CD4-positive, alpha-beta T cell treated with Interleukin-15 for 1 hour (primary cell): Measurements from ENCODE around the gene UCHL5.
A peak's percentile ranks its signal among the peaks of the same experiment; 100 is the strongest.
"Not testable (repeated sequence)": the region's sequence is repeated elsewhere in the genome, so short reads cannot be mapped to it uniquely, and the experiment has no call there.

Experiments
- DNase-seq: peaks from one replicate; pipeline ENCODE4 v3.0.0-alpha.2; 2020

UCHL5 gene

GRCh38 chr1:193062698-193063463, 3.7 kb upstream of the UCHL5 start:
- DNase-seq, result no peak

GRCh38 chr1:193060938-193061337, 1.8 kb upstream of the UCHL5 start:
- no peak for DNase-seq

- DNase-seq, result no peak
Observed at GRCh38 chr1:193060406-193060805, 1.2 kb upstream of the UCHL5 start.

- DNase-seq, result no peak
Observed at GRCh38 chr1:193060115-193060403, 899 bp upstream of the UCHL5 start.

DNA sequence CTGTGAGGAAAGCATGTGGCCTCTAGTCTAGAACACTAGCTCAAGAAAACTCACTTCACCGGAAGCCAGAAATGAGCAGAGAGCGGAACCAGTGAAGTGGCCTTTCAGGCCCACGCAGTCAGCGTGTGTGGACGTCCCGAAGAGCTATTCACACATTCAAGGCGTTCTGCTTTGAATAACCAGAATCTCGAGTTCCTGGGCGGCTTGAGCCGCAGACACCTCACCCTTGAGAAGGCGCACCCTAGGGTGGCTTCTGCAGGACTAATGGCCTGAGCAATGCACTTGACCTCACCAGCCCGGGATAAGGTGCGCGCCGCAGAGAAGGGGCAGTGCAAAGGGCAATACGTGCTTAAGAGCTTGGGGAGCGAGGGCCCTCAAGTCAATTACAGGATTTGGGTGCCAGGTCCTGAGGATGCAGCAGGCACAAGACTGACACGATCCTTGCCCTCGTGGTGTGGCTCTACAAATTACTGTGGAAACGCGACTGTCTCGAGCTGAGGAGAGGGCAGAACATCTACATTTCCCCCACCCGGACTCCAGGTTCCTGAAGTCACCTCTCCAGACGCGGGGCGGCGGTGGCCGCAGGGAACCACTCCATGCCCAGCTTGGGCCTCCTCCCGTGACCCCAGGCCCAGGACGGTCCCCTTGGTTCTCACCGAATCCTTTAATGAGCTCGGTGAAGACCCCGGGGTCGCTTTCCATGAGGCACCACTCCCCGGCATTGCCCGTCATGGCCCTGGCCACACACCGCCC, 455 bp downstream of the UCHL5 start:
- peak; percentile 60 for DNase-seq

GRCh38 chr1:193054169-193054675, 4.9 kb downstream of the UCHL5 start:
- no peak for DNase-seq

DNA sequence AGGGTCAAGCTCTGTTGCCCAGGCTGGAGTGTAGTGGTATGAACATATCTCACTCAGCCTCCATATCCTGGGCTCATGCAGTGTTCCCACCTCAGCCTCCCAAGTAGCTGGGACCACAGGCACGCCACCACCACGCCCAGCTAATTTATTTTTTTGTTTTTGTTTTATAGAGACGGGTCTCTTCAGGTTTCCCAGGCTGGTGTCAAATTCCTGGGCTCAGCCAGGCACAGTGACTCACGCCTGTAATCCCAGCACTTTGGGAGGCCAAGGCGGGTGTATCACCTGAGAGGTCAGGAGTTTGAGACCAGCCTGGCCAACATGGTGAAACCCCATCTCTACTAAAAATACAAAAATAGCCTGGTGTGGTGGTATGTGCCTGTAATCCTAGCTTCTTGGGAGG, 10.2 kb downstream of the UCHL5 start:
- not testable (repeated sequence) for DNase-seq

DNA sequence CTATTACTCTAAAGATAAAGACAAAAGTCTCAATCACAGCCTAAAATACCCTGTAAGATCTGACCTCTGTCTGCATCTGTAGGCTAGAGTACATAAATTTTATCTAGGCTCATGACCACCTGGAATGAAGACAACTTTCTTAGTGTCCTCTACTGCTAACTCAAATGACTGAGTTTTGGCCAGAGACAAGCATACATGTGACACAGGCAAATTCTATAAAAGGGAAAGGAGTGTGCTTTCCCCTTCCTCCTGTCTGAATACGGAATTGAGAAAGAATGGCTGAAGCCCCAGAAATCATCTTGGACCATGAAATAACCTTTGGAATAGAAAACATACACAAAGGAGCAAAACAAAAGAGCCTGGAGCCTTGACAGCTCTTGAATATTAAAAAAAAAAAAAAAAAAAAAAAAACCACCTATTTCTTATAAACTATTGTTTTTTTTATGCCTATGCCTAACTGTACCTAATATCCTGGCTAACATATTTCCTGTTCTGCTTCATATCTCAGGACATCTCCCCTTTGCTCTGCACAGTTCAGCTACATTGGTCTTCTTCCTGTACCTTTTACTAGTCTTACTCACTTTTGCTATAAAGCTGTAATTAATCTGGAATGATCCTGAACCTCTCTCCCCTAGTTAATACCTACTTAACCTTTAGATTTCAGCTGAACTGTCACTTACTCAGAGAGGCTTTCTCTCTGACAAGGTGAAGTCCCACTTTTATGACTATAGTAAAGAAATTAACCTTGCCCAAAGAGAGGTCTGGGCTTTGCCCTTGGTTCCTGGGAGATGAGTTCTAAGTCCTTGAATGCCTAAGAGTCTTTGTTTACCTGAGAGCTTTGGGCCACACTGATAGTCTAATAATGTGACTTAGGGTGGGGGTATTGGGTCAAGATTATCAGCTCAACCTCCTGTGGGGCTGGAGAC, 16.1 kb downstream of the UCHL5 start:
- DNase-seq, result no peak

DNA sequence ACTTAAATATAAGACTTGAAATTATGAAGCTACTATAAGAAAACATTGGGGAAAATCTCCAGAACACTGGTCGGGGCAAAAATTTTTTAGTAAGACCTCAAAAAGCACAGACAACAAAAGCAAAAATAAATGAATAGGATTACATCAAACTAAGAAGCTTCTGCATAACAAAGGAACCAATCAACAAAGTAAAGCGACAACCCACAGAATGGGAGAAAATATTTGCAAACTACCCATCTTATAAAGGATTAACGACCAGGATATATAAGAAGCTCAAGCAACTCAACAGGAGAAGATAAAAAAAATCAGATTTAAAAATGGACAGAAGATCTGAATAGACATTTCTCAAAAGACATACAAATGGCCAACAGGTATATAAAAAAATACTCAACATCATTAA, 19.1 kb downstream of the UCHL5 start:
- DNase-seq, result no peak

DNA sequence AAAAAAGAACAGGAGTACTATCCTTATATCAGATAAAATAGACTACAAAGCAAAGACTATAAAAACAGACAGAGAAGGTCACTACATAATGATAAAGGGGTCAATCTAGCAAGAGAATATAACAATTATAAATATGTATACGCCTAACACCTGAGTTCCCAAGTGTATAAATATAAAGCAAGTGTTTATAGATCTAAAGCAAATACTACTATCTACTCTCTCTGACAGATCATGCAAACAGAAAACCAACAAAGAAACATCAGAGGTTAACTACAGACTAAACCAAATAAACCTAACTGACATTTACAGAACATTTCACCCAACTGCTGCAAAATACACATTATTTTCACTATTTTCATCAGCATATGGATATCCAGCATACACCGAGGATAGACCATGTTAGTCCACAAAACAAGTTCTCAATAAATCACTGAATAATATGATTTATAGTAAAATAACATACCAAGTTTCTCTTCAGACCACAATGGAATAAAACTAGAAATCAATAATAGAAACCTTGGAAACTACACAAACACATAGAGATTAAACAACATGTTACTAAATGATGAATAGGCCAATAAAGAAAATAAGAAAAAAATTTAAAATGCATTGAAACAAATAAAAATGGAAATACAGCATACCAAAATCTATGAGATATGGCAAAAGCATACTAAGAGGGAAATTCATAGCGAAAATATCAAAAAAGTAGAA, 22.7 kb downstream of the UCHL5 start:
- DNase-seq, result no peak

DNA sequence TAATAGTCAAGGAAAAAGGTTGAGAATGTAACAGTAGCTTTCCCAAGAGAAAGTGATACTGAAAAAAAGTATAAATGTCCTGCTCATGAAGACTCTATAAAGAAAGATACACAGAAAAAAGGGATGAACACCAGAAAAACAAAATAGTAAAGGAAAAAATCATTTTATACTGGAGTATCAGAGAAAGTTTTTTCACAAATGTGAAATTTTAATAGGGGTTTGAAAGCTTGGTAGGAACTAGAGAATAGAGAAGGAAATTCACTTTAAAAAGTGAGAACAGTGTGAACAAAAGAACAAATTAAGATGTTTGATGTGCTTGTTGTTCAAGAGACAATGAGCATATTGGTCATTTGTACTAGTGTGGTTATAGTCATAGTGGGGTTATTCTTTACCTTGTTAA, 25.6 kb downstream of the UCHL5 start:
- DNase-seq, result no peak

- not testable (repeated sequence) for DNase-seq
Observed at GRCh38 chr1:193032643-193033427, 26.3 kb downstream of the UCHL5 start.

DNA sequence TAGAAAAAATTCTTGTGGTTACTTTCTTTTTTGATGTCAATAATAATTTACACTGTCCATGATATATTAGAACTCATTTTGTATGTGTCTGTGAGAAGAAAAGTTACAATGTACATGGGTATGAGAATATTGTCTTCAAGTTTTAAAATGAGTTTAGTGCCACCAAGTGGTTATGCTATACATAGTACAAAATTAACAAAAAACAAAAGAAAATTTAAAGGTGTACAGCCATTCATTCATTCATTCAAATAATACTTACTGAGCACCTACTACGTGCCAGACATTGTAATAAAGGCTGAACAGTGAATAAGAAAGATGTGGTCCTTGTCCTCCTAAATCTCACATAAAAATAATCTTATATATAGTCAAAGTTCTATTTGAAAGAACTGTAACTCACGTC, 27.7 kb downstream of the UCHL5 start:
- no peak for DNase-seq

DNA sequence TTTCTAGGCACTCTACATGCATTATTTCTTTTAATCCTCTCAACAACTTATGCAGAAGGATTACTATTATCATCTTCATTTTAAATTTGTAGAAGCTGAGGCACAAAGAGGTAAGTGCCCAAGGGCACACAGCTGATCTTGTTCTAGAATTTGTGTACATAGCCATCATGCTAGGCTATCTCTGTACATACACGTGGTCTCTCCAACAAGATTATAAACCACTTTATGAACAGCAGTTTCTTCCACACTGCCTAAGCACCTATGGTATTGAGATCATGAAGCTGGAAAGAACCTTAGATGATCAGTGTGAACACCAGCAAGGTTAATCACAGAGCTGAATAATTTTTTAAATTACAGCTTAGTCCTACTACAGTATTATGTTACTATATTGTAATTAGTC, 28.9 kb downstream of the UCHL5 start:
- DNase-seq, result no peak

DNA sequence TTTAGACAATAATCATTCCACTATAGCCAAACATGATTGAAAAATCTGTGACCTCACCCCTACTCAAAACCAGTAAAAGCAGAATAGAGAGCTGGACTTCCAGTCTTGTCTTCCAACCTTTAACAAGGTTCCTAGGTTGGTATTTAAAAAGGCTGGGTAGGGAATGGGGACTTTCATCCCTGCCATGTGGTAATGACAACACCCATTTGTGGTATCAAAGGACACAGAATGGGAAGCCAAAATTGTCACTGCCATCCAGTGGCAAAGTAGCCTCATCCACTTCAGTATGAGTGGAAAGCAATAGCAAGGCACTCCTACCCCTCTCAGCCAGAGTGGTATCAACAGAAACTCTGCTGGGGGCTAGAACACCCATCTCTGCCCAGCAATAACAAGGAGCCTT, 33.9 kb downstream of the UCHL5 start:
- no peak for DNase-seq

DNA sequence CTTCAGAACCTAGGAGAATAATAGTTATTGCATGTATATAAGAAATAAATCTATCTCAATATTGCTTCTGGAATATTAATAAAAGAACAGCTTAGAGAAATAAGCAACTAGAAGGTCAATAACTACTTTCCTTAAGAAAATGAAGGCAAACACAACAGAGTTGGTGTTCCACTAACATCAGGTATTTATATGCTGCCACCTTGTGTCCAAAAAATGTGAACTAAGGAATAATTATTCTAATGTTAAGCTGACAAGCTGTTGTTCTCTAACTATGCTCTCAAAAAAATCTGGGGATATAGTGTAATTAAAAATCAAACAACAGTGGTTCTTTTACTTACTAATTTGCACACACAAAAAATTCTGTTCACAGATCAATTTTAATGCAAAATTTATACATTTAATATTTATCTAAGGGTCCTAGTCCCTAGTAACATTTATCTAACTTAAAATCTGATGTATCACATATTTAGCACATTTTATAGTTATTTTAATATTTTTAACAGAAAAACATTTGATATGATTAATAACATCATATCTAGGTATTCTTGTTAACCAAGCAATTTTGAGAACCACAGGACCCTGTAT, 39.6 kb downstream of the UCHL5 start:
- no peak for DNase-seq

- no peak for DNase-seq
Observed at GRCh38 chr1:193016788-193017187, 42.4 kb downstream of the UCHL5 start.

DNA sequence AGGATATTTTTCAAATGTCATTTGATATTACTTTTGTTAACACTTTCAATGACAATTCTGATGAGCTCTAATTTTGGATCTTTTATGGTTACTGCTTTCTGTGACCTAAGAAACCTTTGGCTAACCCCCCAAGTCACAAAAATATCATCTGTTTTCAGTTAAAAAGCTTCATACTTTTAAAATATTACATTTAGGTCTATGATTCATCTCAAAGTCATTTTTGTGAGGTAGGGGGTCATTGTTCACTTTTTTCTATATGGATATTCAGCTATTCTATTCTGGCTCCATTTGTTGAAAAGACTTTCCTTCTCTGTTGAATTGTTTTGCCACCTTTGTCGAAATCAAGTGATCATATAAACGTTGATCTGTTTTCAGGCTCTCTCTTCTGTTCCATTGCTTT, 44.8 kb downstream of the UCHL5 start:
- no peak for DNase-seq

- no peak for DNase-seq
Observed at GRCh38 chr1:193013707-193014106, 45.5 kb downstream of the UCHL5 start.

- no peak for DNase-seq
Observed at GRCh38 chr1:193013005-193013404, 46.2 kb downstream of the UCHL5 start.

GRCh38 chr1:193011406-193011805, 47.8 kb downstream of the UCHL5 start:
- DNase-seq, result no peak

GRCh38 chr1:193009501-193009900, 49.7 kb downstream of the UCHL5 start:
- no peak for DNase-seq
